Breast epithelium (tissue), 3 donors: Measurements from ENCODE around the gene DHCR7.

Experiments
- CTCF ChIP-seq, 3 donors: fragments of 450-650 bp; IDR thresholded peaks; one replicate each; pipeline ENCODE4 v1.5.1; 2016 to 2017; ENCODE audit warnings: antibody characterized with exemption in 3 of 3, mild to moderate bottlenecking in 3 of 3, moderate library complexity in 3 of 3
- POLR2AphosphoS5 ChIP-seq, 3 donors: sonication (generic); formaldehyde crosslinking; IDR thresholded peaks; one replicate each; pipeline ENCODE4 v1.6.1; 2017; ENCODE audit warnings: antibody characterized with exemption in 3 of 3

GRCh38 chr11:71429701-71430100, 18.5 kb downstream of the DHCR7 start:
- no peak for TF ChIP-seq POLR2AphosphoS5 (IDR thresholded peaks at IDR 0.05)
- TF ChIP-seq CTCF (IDR thresholded peaks at IDR 0.05) = no peak
